GM15510 (cell line): ENCODE results near the gene TRPC4AP.

Source experiments
- POLR2A ChIP-seq: IDR thresholded peaks from 3 replicates; pipeline ENCODE4 v1.6.1; 2011; ENCODE audit warnings: borderline replicate concordance; ENCODE audit not compliant: insufficient read length; ENCODE audit errors: extremely low read depth

The TRPC4AP gene, protein sequence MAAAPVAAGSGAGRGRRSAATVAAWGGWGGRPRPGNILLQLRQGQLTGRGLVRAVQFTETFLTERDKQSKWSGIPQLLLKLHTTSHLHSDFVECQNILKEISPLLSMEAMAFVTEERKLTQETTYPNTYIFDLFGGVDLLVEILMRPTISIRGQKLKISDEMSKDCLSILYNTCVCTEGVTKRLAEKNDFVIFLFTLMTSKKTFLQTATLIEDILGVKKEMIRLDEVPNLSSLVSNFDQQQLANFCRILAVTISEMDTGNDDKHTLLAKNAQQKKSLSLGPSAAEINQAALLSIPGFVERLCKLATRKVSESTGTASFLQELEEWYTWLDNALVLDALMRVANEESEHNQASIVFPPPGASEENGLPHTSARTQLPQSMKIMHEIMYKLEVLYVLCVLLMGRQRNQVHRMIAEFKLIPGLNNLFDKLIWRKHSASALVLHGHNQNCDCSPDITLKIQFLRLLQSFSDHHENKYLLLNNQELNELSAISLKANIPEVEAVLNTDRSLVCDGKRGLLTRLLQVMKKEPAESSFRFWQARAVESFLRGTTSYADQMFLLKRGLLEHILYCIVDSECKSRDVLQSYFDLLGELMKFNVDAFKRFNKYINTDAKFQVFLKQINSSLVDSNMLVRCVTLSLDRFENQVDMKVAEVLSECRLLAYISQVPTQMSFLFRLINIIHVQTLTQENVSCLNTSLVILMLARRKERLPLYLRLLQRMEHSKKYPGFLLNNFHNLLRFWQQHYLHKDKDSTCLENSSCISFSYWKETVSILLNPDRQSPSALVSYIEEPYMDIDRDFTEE

DNA sequence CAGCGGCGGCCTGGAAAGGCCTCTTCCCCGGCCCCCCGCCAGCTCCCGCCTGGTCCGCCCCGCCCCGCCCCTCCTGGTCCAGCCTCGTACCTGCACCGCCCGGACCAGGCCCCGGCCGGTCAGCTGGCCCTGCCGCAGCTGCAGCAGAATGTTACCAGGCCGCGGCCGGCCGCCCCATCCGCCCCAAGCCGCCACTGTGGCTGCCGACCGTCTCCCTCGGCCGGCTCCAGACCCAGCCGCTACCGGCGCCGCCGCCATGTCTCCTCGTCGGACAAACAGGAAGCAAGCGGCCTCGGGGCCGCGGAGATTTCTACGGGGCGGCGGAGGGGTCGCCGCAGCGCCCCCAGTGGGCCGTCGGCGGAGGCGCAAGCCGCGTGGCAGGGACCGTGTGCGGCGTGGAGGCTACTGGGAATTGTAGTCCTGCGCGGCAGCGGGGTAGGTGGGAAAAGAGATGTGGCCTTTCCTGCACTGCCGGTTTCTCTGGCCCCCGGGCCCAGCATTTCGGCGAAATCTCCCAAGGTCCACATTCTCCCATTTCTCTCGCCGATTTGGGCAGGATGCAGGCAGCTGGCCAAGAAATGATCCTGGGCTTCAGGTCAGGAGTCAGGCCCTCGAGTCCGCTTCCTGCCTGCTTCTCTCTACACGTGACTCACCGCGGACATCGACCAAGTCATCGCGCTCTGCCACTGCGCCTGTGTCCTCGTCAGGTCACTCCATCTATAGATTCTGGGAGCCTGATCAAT is at the start of gene TRPC4AP:
Gene TRPC4AP (minus strand): TSS at position 284 of the 743 bp plus-strand sequence. CDS start 26 bp downstream, at position 258.
- TF ChIP-seq POLR2A: peak; percentile 88

DNA sequence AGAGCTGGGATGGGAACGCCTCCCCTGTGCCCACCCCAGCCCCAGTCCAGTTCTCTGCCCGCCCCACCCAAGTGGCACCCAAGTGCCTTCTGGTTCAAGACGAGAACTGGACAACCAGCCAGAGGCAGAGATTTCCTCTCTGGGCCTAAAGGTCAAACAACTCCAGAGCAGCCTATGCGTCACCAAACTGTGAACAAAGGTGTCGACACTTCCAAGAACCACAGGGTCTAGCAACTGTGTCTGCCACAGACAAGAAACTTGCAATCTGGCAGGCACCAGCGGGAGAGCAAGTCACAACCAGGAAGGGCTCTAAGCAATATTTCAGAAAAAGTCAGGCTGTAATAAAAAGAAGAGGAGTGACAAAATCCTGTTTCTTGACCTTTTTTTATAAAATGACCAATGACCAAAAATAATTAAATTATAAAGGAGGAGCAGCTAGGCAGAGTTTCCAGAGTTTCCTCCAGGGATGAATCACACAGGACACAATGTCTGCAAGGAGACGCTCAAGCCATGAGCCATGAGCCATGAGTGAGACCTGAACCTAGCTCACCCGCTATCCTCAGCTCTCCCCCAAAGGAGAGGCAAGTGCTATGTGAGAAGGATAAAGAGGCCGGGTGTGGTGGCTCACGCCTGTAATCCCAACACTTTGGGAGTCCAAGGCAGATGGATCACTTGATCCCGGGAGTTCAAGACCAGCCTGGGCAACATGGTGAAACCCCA is 43.4 kb upstream of the TRPC4AP start:
- no peak for TF ChIP-seq POLR2A

DNA sequence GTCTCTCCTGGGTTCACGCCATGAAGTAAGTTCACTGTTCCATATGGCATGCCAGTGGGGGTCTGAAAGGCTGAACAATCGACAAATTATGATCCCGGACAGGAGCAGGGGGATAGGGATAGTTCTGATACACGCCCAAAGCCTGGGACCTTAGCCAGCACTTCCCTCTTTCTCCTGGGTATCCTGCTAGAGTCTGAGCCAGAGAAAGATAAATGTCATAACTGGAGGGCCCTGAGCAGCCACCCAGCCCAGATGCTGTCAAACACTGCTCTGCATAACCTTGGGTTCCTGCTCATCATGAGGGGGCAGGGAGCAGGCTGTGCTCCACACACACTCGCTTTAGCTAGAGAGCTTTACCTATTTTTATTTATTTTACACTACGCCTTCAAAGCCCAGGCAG is 42.3 kb upstream of the TRPC4AP start:
- TF ChIP-seq POLR2A: no peak

- TF ChIP-seq POLR2A: no peak
Measured at GRCh38 chr20:35134472-35134871, 41.9 kb upstream of the TRPC4AP start.

DNA sequence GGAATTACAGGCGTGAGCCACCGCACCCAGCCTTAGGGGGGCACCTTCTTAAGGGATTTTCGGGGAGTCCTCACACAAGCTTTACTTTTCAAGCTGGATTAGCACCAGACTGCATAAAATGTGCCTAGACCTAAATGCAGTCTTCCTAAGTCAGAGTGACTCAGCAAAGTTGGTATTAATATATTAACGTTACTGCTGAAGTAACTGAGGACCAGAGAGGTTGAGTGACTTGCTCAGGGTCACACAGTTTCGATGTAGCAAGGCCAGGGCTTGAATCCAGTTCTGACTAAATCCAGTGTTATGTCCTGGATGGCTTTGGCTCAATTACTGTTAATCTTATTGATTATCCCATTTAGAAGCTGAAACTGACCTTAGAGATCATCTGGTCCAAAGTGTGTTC is 41.1 kb upstream of the TRPC4AP start:
- no peak for TF ChIP-seq POLR2A

DNA sequence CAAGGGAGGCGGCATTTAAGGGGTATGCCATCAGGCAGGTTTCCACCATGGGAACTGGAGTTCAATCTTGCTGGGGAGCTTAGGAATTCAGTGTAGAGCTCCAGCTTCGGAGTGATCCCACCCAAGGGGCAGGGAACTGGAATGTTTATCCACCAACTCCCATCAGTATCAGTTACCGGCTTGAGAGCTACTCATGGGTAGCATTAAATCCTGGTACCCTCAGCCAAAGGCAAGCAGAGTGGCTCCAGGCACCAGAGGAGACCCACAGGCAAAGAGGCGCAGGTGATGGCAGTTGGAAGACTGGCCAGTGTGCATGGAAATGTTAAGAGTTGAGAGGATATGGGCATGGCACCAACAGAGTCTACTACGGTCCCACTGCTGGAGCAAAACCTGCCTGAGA is 40.4 kb upstream of the TRPC4AP start:
- no peak for TF ChIP-seq POLR2A

GRCh38 chr20:35131934-35132333 is 39.3 kb upstream of the TRPC4AP start:
- TF ChIP-seq POLR2A: no peak

DNA sequence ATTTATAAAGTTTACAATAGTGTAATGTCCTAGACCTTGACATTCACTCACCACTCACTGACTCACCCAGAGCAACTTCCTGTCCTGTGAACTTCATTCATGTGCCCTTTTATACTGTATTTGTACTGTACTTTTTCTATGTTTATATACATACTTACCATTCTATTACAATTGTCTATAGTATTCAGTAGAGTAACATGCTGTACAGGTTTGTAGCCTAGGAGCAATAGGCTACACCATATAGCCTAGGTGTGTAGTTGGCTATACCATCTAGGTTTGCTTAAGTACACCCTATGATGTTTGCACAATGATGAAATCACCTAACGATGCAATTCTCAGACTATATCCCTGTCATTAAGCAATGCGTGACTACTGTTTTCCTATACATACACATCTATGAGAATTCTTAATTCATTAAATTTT is 37.1 kb upstream of the TRPC4AP start:
- TF ChIP-seq POLR2A: no peak

DNA sequence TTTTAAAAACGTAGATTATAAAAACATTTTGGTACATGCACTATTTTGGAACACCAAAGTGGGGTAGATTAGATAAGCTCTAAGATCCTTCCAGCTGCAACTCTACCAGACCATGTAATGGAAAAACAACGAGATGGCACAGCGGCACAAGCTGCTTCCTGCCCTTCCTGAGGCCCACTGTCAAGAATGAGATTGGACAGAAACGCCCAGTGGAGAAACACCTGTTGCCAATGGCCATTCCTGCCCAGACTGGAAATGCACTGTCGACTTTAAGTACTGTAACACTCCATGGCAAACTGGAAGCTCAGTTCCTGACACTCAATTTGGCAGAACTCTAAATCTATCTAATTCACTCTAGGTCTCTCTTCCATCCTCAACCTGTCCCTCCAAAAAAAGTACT is 33.1 kb upstream of the TRPC4AP start:
- TF ChIP-seq POLR2A: no peak

- TF ChIP-seq POLR2A: no peak
Measured at GRCh38 chr20:35122756-35123405, 30.3 kb upstream of the TRPC4AP start.

DNA sequence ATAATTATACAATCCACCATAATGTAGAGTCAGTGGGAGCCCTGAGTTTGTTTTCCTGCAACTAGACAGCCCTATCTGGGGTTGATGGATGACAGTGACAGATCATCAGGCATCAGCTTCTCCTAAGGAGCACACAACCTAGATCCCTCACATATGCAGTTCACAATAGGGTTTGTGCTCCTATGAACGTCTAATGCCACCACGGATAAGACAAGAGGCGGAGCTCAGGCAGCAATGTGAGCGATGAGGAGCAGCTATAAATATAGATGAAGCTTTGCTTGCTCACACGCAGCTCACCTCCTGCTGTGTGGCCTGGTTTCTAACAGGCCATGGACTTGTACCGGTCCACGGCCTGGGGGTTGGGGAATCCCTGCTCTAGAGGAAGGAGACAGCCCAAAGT is 28.6 kb upstream of the TRPC4AP start:
- no peak for TF ChIP-seq POLR2A

- TF ChIP-seq POLR2A: no peak
Measured at GRCh38 chr20:35120012-35120701, 27.6 kb upstream of the TRPC4AP start.

- no peak for TF ChIP-seq POLR2A
Measured at GRCh38 chr20:35117629-35118028, 25.0 kb upstream of the TRPC4AP start.
